ENCODE measurements around the gene CSTPP1.

Gene CSTPP1

DNA sequence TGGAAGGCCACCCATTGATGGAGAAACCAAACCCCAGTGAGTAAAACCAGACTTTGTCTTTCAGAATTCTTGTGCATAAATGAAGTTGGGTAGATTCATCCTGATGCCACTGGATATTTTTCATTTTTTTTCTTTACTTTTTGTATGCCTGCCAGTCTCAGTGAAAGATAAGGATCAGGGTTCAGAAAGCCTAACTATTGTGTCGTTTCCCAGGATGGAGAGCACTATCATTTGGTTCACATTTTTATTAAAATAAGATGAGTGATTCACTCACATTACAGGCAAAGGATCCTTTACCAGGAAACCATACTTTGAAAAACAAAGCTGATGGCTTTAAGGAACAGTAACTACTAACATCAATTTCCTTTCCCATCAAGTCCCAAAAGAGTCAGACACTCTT lies 188.1 kb downstream of the CSTPP1 start:
- DNase-seq, result no peak
- in situ Hi-C loops (cut with HindIII; ENCODE audit: low pct_ligation_motif_present, low sequenced_read_pairs), result loop anchor here (25.0 kb wide), 1 partner anchor 212 kb away; the partner anchor contains the start of gene LRP4
- TF ChIP-seq, protein P1, sequence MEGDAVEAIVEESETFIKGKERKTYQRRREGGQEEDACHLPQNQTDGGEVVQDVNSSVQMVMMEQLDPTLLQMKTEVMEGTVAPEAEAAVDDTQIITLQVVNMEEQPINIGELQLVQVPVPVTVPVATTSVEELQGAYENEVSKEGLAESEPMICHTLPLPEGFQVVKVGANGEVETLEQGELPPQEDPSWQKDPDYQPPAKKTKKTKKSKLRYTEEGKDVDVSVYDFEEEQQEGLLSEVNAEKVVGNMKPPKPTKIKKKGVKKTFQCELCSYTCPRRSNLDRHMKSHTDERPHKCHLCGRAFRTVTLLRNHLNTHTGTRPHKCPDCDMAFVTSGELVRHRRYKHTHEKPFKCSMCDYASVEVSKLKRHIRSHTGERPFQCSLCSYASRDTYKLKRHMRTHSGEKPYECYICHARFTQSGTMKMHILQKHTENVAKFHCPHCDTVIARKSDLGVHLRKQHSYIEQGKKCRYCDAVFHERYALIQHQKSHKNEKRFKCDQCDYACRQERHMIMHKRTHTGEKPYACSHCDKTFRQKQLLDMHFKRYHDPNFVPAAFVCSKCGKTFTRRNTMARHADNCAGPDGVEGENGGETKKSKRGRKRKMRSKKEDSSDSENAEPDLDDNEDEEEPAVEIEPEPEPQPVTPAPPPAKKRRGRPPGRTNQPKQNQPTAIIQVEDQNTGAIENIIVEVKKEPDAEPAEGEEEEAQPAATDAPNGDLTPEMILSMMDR (IDR thresholded peaks at IDR 0.05; ENCODE audit: low read depth, low read length, missing control alignments), result no peak
- no peak overlapping the region for H3K27ac ChIP-seq
- no peak overlapping the region for H3K4me3 ChIP-seq (ENCODE audit: low read depth, low read length)
- H3K27me3 ChIP-seq (replicated peaks), result no peaks in the 10 kb centered on the region
- H3K36me3 ChIP-seq (replicated peaks), result no peaks in the 10 kb centered on the region

DNA sequence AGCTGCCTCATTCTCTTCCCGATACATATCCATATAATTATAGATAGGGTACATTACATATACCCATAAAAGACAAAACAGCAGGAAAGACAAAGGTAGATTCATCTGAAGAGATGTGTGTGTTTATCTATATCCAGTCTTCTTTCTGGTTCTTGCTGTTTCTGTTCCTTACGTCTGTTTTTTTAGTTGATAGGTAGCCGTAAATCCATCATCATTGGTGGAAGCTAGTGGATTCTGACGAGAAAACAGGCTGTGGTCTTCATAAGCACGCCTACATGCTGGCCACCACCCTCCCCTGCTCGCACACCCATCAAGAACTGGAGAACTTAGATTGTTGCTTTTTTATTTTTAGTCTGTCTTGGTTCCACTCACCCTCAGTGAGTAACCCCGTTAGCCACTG lies 188.5 kb downstream of the CSTPP1 start:
- no peak overlapping the region for H3K4me3 ChIP-seq (ENCODE audit: low read depth, low read length)
- DNase-seq, result no peak
- H3K27me3 ChIP-seq (replicated peaks), result no peaks in the 10 kb centered on the region
- H3K36me3 ChIP-seq (replicated peaks), result no peaks in the 10 kb centered on the region
- no peak overlapping the region for H3K27ac ChIP-seq
- TF ChIP-seq, protein P1 (IDR thresholded peaks at IDR 0.05; ENCODE audit: low read depth, low read length, missing control alignments), result no peak
- in situ Hi-C loops (cut with HindIII; ENCODE audit: low pct_ligation_motif_present, low sequenced_read_pairs), result loop anchor here (25.0 kb wide), 1 partner anchor 213 kb away; the partner anchor contains the start of gene LRP4

DNA sequence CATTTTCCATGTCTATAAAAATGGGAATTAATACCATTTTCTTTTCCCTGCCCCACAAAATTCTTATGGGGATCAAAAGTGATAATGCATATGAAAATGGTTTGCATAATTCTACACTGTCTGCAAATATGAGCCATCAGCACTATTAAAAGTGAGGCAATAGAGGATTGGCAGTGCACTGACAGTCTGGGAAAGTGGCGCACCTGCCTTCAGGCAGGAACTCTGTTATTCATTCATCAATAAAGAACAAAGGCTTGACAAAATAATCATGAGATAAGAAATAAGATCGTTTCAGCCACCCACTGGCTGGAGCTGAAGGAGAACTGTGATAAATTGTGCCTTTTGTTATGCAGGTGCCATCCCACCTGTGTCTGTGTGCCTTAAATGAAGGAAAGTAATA lies 190.7 kb downstream of the CSTPP1 start:
- Histone ChIP-seq H3K27me3 (replicated peaks) (no peaks in the 10 kb centered on the region), H3K36me3 (replicated peaks) (no peaks in the 10 kb centered on the region), H3K27ac (no peak overlapping the region), H3K4me3 (ENCODE audit: low read depth, low read length) (no peak overlapping the region)
- in situ Hi-C loops (cut with HindIII; ENCODE audit: low pct_ligation_motif_present, low sequenced_read_pairs), result loop anchor here (25.0 kb wide), 1 partner anchor 215 kb away; the partner anchor contains the start of gene LRP4
- TF ChIP-seq, protein P1 (IDR thresholded peaks at IDR 0.05; ENCODE audit: low read depth, low read length, missing control alignments), result no peak
- DNase-seq, result no peak

DNA sequence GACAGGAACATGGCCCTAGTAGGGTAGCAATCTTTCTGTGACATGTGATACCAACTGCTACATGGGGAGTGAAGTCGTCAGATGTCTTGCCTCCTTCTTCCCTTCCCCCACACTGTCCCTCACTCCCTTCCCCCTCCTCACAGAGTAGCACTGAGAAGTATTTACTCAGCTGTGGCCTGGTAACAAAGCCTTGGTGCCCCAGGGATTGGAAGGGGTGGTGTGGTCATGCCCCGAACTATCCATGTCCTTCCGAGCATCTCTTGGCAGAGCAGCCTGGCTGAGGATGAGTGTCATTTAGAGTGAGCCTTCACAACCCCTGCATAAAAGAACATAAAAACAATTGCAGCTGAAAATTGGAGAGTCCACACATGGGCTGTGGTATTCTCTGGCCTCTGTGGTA lies 194.0 kb downstream of the CSTPP1 start:
- in situ Hi-C loops (cut with HindIII; ENCODE audit: low pct_ligation_motif_present, low sequenced_read_pairs), result loop anchor here (25.0 kb wide), 1 partner anchor 218 kb away; the partner anchor contains the start of gene LRP4
- DNase-seq, result no peak
- no peaks in the 10 kb centered on the region for H3K36me3 ChIP-seq (replicated peaks)
- H3K27me3 ChIP-seq (replicated peaks), result no peaks in the 10 kb centered on the region
- no peak overlapping the region for H3K4me3 ChIP-seq (ENCODE audit: low read depth, low read length)
- TF ChIP-seq, protein P1 (IDR thresholded peaks at IDR 0.05; ENCODE audit: low read depth, low read length, missing control alignments), result no peak
- no peak overlapping the region for H3K27ac ChIP-seq

DNA sequence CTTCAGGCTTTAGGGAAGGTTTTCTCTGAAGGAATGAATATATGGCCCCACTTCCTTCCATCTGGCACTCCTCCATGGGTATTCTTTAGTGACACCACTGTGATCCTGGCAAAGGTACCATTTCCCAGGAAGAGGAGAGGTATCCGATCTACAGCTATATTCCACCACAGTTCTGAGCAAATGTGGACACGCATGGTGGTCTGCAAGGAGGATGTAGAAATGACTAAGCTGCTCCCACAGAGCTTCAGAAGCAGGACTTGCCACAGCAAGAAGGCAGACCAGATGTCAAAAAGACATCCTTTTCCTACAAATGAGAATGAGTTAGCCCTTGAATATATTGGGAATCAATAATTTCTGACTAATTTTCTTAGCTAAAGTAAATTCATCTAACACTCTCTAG lies 194.6 kb downstream of the CSTPP1 start:
- no peaks in the 10 kb centered on the region for H3K27me3 ChIP-seq (replicated peaks)
- no peak overlapping the region for H3K4me3 ChIP-seq (ENCODE audit: low read depth, low read length)
- H3K36me3 ChIP-seq (replicated peaks), result no peaks in the 10 kb centered on the region
- TF ChIP-seq, protein P1 (IDR thresholded peaks at IDR 0.05; ENCODE audit: low read depth, low read length, missing control alignments), result no peak
- in situ Hi-C loops (cut with HindIII; ENCODE audit: low pct_ligation_motif_present, low sequenced_read_pairs), result loop anchor here (25.0 kb wide), 1 partner anchor 219 kb away; the partner anchor contains the start of gene LRP4
- DNase-seq, result no peak
- no peak overlapping the region for H3K27ac ChIP-seq

DNA sequence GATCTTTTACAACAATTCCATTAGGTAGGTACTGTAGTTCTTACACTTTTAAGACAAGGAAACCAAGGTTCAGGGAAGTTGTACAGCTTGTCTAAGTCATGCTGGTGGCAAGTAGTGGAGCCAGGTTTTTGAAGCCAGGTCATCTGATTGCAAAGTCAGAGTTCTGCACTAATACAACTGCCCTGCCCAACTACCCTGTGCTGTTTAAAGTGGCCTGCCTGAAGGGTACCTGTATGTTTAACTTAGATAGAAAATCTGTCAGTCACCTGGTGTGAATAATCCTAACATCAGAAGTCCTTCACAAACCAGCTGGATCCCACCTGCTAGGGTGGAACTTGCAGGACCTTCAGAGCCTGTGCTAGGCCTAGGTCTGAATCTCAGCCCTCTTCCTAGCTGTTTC lies 195.9 kb downstream of the CSTPP1 start:
- DNase-seq, result no peak
- no peaks in the 10 kb centered on the region for H3K36me3 ChIP-seq (replicated peaks)
- in situ Hi-C loops (cut with HindIII; ENCODE audit: low pct_ligation_motif_present, low sequenced_read_pairs), result loop anchor here (25.0 kb wide), 1 partner anchor 220 kb away; the partner anchor contains the start of gene LRP4
- no peaks in the 10 kb centered on the region for H3K27me3 ChIP-seq (replicated peaks)
- H3K4me3 ChIP-seq (ENCODE audit: low read depth, low read length), result no peak overlapping the region
- TF ChIP-seq, protein P1 (IDR thresholded peaks at IDR 0.05; ENCODE audit: low read depth, low read length, missing control alignments), result no peak
- H3K27ac ChIP-seq, result no peak overlapping the region

Data from brain microvascular endothelial cell (primary cell).